HCT116 (cell line): ENCODE results near the gene ZDHHC14. TPM values are rescaled to one million over a fixed set of nuclear protein-coding genes. Genes with fewer than 3 reads are reported as not detected.

ENCODE experiments used
- ATAC-seq: fragments of 200-7000 bp; cut with Tn5 transposase; 2 replicates; pipeline ENCODE4 v1.9.1; 2020; ENCODE audit warnings: mild to moderate bottlenecking, moderate library complexity
- BruUV-seq: library from RNA; stranded (reverse); fragments of 400-500 nt; replicated peaks from 2 replicates; lab custom pipeline; 2021; lab: Mats Ljungman, UMichigan
- CTCF ChIA-PET: fragments of 300-600 bp; sonication (Branson Sonifier 250); formaldehyde crosslinking; loops from one replicate; lab custom pipeline; 2021; ENCODE audit warnings: antibody characterized with exemption; lab: Charles Lee
- POLR2A ChIA-PET: fragments of 300-600, 350-600 bp; sonication (Branson Sonifier 250); formaldehyde crosslinking; loops from one replicate; lab custom pipeline; 2021; ENCODE audit warnings: antibody characterized with exemption; lab: Charles Lee
- RAD21 ChIA-PET, 2 experiments: fragments of 300-600 bp; sonication (Branson Sonifier 250); formaldehyde crosslinking; loops; one replicate each; lab custom pipeline; 2023; ENCODE audit warnings: low total read pairs in 2 of 2; ENCODE audit not compliant: uncharacterized antibody in 2 of 2, unreplicated experiment in 2 of 2, low non-redundant PET in 1 of 2; lab: Charles Lee
- DNase-seq: peaks from one replicate; pipeline ENCODE4 v3.0.0-alpha.2; 2010; ENCODE audit warnings: low read depth, low spot score
- H2AFZ ChIP-seq: fragments of 200-600 bp; shearing (Covaris generic), sonication (generic); 2 replicates; pipeline ENCODE4 v1.6.1; 2017; ENCODE audit warnings: low read depth, mixed run types, mixed read lengths, antibody characterized with exemption, low read length; ENCODE audit not compliant: poor library complexity, severe bottlenecking
- H3K27ac ChIP-seq: 2 replicates; pipeline ENCODE4 v1.5.1; 2012; ENCODE audit warnings: low read depth, low read length
- H3K27me3 ChIP-seq: fragments of 200-600 bp; sonication (generic); 2 replicates; pipeline ENCODE4 v1.6.1; 2016; ENCODE audit warnings: mixed run types, low read length, mixed read lengths; ENCODE audit not compliant: insufficient read depth
- H3K36me3 ChIP-seq, 2 experiments: fragments of 200-500 bp in 1 of 2; fragments of 200-600 bp in 1 of 2; sonication (Bioruptor generic) in 1 of 2; sonication (generic) in 1 of 2; 2 replicates each; pipeline versions ENCODE4 v1.5.1 to v1.6.1; 2014 to 2016; ENCODE audit warnings: low read length in 2 of 2, inconsistent platforms in 1 of 2, mixed read lengths in 1 of 2, mixed run types in 1 of 2; ENCODE audit not compliant: insufficient read depth in 2 of 2, control insufficient read depth in 1 of 2
- H3K4me1 ChIP-seq, 2 experiments: fragments of 200-600 bp in 1 of 2; sonication (generic) in 1 of 2; 2 replicates each; pipeline versions ENCODE4 v1.5.1 to v1.6.1; 2012 to 2017; ENCODE audit warnings: low read length in 2 of 2, inconsistent platforms in 1 of 2, mild to moderate bottlenecking in 1 of 2, mixed read lengths in 1 of 2, mixed run types in 1 of 2, moderate library complexity in 1 of 2; ENCODE audit not compliant: insufficient read depth in 2 of 2, control insufficient read depth in 1 of 2
- H3K4me2 ChIP-seq: fragments of 200-600 bp; sonication (generic); 2 replicates; pipeline ENCODE4 v1.6.1; 2017; ENCODE audit warnings: mixed run types, low read length, mixed read lengths
- H3K4me3 ChIP-seq, 2 experiments: fragments of 200-600 bp in 1 of 2; sonication (generic) in 1 of 2; replicated peaks in 1 of 2; 2 replicates each; pipeline ENCODE4 v1.5.1; 2011 to 2016; ENCODE audit warnings: low read length in 2 of 2, control low read depth in 1 of 2, low read depth in 1 of 2, mild to moderate bottlenecking in 1 of 2, mixed read lengths in 1 of 2, mixed run types in 1 of 2
- H3K79me2 ChIP-seq: fragments of 200-600 bp; sonication (generic); 2 replicates; pipeline ENCODE4 v1.6.1; 2017; ENCODE audit warnings: mild to moderate bottlenecking, mixed run types, low read length, moderate library complexity, mixed read lengths; ENCODE audit not compliant: insufficient read depth
- H3K9ac ChIP-seq: fragments of 200-600 bp; sonication (generic); 2 replicates; pipeline ENCODE4 v1.6.1; 2016; ENCODE audit warnings: low read length, mixed read lengths
- H3K9me2 ChIP-seq: fragments of 200-600 bp; sonication (generic), shearing (Covaris generic); 2 replicates; pipeline ENCODE4 v1.6.1; 2017; ENCODE audit warnings: mixed run types, mild to moderate bottlenecking, moderate library complexity; ENCODE audit not compliant: insufficient read depth
- H3K9me3 ChIP-seq, 2 experiments: fragments of 200-500 bp in 1 of 2; fragments of 200-600 bp in 1 of 2; sonication (Bioruptor generic) in 1 of 2; sonication (generic) in 1 of 2; 2 replicates each; pipeline ENCODE4 v1.6.1; 2014 to 2017; ENCODE audit warnings: low read length in 2 of 2, mixed read lengths in 2 of 2, inconsistent platforms in 1 of 2, low read depth in 1 of 2, mild to moderate bottlenecking in 1 of 2, mixed run types in 1 of 2, moderate library complexity in 1 of 2; ENCODE audit not compliant: control insufficient read depth in 1 of 2, insufficient read depth in 1 of 2
- H4K20me1 ChIP-seq: fragments of 200-600 bp; sonication (generic), shearing (Covaris generic); 2 replicates; pipeline ENCODE4 v1.6.1; 2017; ENCODE audit warnings: mixed run types, mild to moderate bottlenecking, moderate library complexity; ENCODE audit not compliant: insufficient read depth
- CBX3 ChIP-seq: IDR thresholded peaks from 2 replicates; pipeline ENCODE4 v1.6.1; 2012; ENCODE audit warnings: low read depth
- EZH2 ChIP-seq: fragments of 200-600 bp; sonication (generic); IDR thresholded peaks from 2 replicates; pipeline ENCODE4 v1.6.1; 2017; ENCODE audit warnings: antibody characterized with exemption, mixed run types
- JUND ChIP-seq: IDR thresholded peaks from 2 replicates; pipeline ENCODE4 v1.6.1; 2012
- POLR2AphosphoS5 ChIP-seq: IDR thresholded peaks from 2 replicates; pipeline ENCODE4 v1.6.1; 2011; ENCODE audit warnings: mild to moderate bottlenecking, low read depth, low read length, moderate library complexity
- RAD21 ChIP-seq: IDR thresholded peaks from 2 replicates; pipeline ENCODE4 v1.6.1; 2012; ENCODE audit warnings: low read depth, mild to moderate bottlenecking
- SIN3A ChIP-seq: IDR thresholded peaks from 2 replicates; pipeline ENCODE4 v1.6.1; 2012; ENCODE audit warnings: low read depth
- SP1 ChIP-seq: IDR thresholded peaks from 2 replicates; pipeline ENCODE4 v1.6.1; 2012; ENCODE audit warnings: low read depth
- SRF ChIP-seq: IDR thresholded peaks from 2 replicates; pipeline ENCODE4 v1.6.1; 2012; ENCODE audit warnings: low read depth
- TCF7L2 ChIP-seq: IDR thresholded peaks from 2 replicates; pipeline ENCODE4 v1.7.0; 2011; ENCODE audit warnings: borderline replicate concordance, inconsistent platforms; ENCODE audit not compliant: insufficient read depth, insufficient read length; ENCODE audit errors: extremely low read depth
- YY1 ChIP-seq: IDR thresholded peaks from 2 replicates; pipeline ENCODE4 v1.6.1; 2011; ENCODE audit warnings: low read length, low read depth, moderate library complexity, mild to moderate bottlenecking; ENCODE audit not compliant: insufficient replicate concordance; ENCODE audit errors: extremely low read depth
- ZFX ChIP-seq: fragments of 450-650 bp; IDR thresholded peaks from 2 replicates; pipeline ENCODE4 v1.6.1; 2017
- intact Hi-C: fragments of 100-400 bp; cut with micrococcal nuclease; formaldehyde crosslinking; loops from 2 replicates; pipeline ENCODE4 v1.10.0; 2022
- total RNA-seq: library from RNA; stranded (reverse); gene quantifications from one replicate; pipeline ENCODE4 v1.2.1, GENCODE V29; 2021; ENCODE audit not compliant: unreplicated experiment
- TF ChIP-seq, protein P1 (sequence below), 3 experiments: fragments of 200-600 bp in 1 of 3; sonication (generic) in 1 of 3; IDR thresholded peaks in 2 of 3; conservative IDR thresholded peaks in 1 of 3; 2 replicates each; pipeline ENCODE4 v1.5.1; 2012 to 2017; ENCODE audit warnings: low read depth in 2 of 3, low read length in 2 of 3, antibody characterized with exemption in 1 of 3, borderline replicate concordance in 1 of 3, control low read depth in 1 of 3, mild to moderate bottlenecking in 1 of 3, mixed read lengths in 1 of 3, mixed run types in 1 of 3, moderate library complexity in 1 of 3; ENCODE audit not compliant: insufficient read depth in 1 of 3
- TF ChIP-seq, protein P2 (sequence below): IDR thresholded peaks from 2 replicates; pipeline ENCODE4 v1.6.1; 2012
- TF ChIP-seq, protein P3 (sequence below): IDR thresholded peaks from 2 replicates; pipeline ENCODE4 v1.6.1; 2011; ENCODE audit warnings: mild to moderate bottlenecking, low read length, moderate library complexity; ENCODE audit not compliant: insufficient replicate concordance; ENCODE audit errors: extremely low read depth

Gene ZDHHC14
- total RNA-seq, 1 experiment from 2014 or later = 5.3 TPM

DNA sequence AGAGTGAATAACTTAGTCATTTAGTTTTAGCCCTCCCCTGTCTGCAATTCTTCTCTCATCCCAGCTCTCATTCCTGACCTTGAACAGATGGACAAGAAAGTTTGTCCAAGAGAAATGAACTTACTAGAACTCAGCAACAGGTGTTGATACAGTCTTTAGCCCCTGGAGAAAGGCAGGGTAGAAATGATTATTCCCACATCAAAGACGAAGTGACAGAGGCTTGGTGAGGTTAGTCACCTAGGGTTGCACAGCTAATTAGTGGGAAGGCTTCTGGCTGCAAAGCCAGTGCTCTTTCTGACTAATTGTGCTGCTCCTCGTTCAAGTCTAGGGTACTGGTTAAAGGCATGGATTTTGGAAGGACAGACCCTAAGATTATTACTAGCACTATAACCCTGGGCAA is 4.5 kb downstream of the ZDHHC14 start:
- BruUV-seq = no TSS peak
- H3K4me2 ChIP-seq = no peak overlapping the region
- ChIA-PET RAD21 (no interaction called here), POLR2A (no interaction called here), CTCF (no interaction called here)
- H3K9me2 ChIP-seq = no peaks in the 10 kb centered on the region
- H2AFZ ChIP-seq = no peak overlapping the region
- peaks cover 19% of the 10 kb centered on the region; the same call in 1 of the 2 replicates for H3K79me2 ChIP-seq
- DNase-seq = no peak
- H3K4me1 ChIP-seq = peaks cover 6 to 14% of the 10 kb centered on the region in 2 experiments; a peak in 3 of 4 replicates
- H3K27me3 ChIP-seq = no peaks in the 10 kb centered on the region
- no peak overlapping the region for H3K27ac ChIP-seq
- no peaks in the 10 kb centered on the region for H3K36me3 ChIP-seq
- no peak overlapping the region for H3K4me3 ChIP-seq
- no peaks in the 10 kb centered on the region for H4K20me1 ChIP-seq
- no peak for ATAC-seq
- TF ChIP-seq SRF (no peak), POLR2AphosphoS5 (no peak), RAD21 (no peak), CBX3 (no peak), ZFX (no peak), SP1 (no peak), YY1 (no peak), JUND (no peak), TCF7L2 (no peak), EZH2 (no peak), SIN3A (no peak)
- TF ChIP-seq, protein P1, sequence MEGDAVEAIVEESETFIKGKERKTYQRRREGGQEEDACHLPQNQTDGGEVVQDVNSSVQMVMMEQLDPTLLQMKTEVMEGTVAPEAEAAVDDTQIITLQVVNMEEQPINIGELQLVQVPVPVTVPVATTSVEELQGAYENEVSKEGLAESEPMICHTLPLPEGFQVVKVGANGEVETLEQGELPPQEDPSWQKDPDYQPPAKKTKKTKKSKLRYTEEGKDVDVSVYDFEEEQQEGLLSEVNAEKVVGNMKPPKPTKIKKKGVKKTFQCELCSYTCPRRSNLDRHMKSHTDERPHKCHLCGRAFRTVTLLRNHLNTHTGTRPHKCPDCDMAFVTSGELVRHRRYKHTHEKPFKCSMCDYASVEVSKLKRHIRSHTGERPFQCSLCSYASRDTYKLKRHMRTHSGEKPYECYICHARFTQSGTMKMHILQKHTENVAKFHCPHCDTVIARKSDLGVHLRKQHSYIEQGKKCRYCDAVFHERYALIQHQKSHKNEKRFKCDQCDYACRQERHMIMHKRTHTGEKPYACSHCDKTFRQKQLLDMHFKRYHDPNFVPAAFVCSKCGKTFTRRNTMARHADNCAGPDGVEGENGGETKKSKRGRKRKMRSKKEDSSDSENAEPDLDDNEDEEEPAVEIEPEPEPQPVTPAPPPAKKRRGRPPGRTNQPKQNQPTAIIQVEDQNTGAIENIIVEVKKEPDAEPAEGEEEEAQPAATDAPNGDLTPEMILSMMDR (IDR thresholded peaks at IDR 0.05 in 2 of 3, conservative IDR thresholded peaks at IDR 0.05 in 1 of 3; ENCODE audit: borderline replicate concordance in 1 of 3, insufficient read depth in 1 of 3, low read depth in 2 of 3, low read length in 2 of 3) = no peak
- TF ChIP-seq, protein P2, sequence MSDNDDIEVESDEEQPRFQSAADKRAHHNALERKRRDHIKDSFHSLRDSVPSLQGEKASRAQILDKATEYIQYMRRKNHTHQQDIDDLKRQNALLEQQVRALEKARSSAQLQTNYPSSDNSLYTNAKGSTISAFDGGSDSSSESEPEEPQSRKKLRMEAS = no peak
- TF ChIP-seq, protein P3, sequence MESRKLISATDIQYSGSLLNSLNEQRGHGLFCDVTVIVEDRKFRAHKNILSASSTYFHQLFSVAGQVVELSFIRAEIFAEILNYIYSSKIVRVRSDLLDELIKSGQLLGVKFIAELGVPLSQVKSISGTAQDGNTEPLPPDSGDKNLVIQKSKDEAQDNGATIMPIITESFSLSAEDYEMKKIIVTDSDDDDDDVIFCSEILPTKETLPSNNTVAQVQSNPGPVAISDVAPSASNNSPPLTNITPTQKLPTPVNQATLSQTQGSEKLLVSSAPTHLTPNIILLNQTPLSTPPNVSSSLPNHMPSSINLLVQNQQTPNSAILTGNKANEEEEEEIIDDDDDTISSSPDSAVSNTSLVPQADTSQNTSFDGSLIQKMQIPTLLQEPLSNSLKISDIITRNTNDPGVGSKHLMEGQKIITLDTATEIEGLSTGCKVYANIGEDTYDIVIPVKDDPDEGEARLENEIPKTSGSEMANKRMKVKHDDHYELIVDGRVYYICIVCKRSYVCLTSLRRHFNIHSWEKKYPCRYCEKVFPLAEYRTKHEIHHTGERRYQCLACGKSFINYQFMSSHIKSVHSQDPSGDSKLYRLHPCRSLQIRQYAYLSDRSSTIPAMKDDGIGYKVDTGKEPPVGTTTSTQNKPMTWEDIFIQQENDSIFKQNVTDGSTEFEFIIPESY = no peak
- H3K9me3 ChIP-seq = peaks cover 1 to 9% of the 10 kb centered on the region in 2 experiments; a peak in 1 of 4 replicates
- intact Hi-C loops = no loop called here
- H3K9ac ChIP-seq = no peak overlapping the region
